Fibroblast of lung (primary cell): Measurements from ENCODE around the gene POLR3H.

ENCODE experiments used
- CTCF ChIP-seq, 2 donors: IDR thresholded peaks in 1 of 2; conservative IDR thresholded peaks in 1 of 2; 1 replicate in 1 of 2; 2 replicates in 1 of 2; pipeline ENCODE4 v1.5.1; 2011 to 2012; ENCODE audit warnings: low read length in 2 of 2, control low read depth in 1 of 2, inconsistent platforms in 1 of 2, low read depth in 1 of 2, mild to moderate bottlenecking in 1 of 2
- EZH2 ChIP-seq: IDR thresholded peaks from 2 replicates; pipeline ENCODE4 v1.5.1; 2012; ENCODE audit warnings: low read length, control low read depth, mild to moderate bottlenecking; ENCODE audit errors: missing control alignments

GRCh38 chr22:41531715-41532477 lies 12.4 kb downstream of the POLR3H start:
- TF ChIP-seq EZH2: no peak
- no peak for TF ChIP-seq CTCF (conservative IDR thresholded peaks at IDR 0.05 in 1 of 2, IDR thresholded peaks at IDR 0.05 in 1 of 2; ENCODE audit: low read depth in 1 of 2, low read length in 2 of 2)
